OCI-LY7 (cell line): ENCODE data around the gene KRT40. TPM values are rescaled to one million over a fixed set of nuclear protein-coding genes. Genes with fewer than 3 reads are reported as not detected.

Source experiments
- BruUV-seq: library from RNA; stranded (reverse); fragments of 400-500 nt; replicated peaks from 2 replicates; lab custom pipeline; 2021; lab: Mats Ljungman, UMichigan
- CTCF ChIA-PET: fragments of 300-600 bp; sonication (Branson Sonifier 250); formaldehyde crosslinking; loops from one replicate; lab custom pipeline; 2022; ENCODE audit warnings: antibody characterized with exemption; ENCODE audit not compliant: unreplicated experiment; lab: Charles Lee
- POLR2A ChIA-PET: fragments of 300-600 bp; sonication (Branson Sonifier 250); formaldehyde crosslinking; loops from one replicate; lab custom pipeline; 2022; ENCODE audit warnings: antibody characterized with exemption; lab: Charles Lee
- DNase-seq: peaks from one replicate; pipeline ENCODE4 v3.0.0-alpha.2; 2015; ENCODE audit warnings: low spot score
- H2AFZ ChIP-seq: fragments of 200-600 bp; sonication (generic), shearing (Covaris generic); 2 replicates; pipeline ENCODE4 v1.6.1; 2014; ENCODE audit warnings: mild to moderate bottlenecking, antibody characterized with exemption, low read length, moderate library complexity
- H3K27ac ChIP-seq: fragments of 200-600 bp; sonication (generic); 2 replicates; pipeline ENCODE4 v1.5.1; 2014; ENCODE audit warnings: mixed run types, low read depth, mild to moderate bottlenecking, moderate library complexity, low read length, inconsistent platforms; ENCODE audit not compliant: poor library complexity, severe bottlenecking
- H3K36me3 ChIP-seq: fragments of 200-600 bp; sonication (generic); 2 replicates; pipeline ENCODE4 v1.6.1; 2014; ENCODE audit warnings: mild to moderate bottlenecking, antibody characterized with exemption, low read length, moderate library complexity, mixed read lengths; ENCODE audit not compliant: insufficient read depth
- H3K4me1 ChIP-seq: fragments of 200-600 bp; sonication (generic); 2 replicates; pipeline ENCODE4 v1.5.1; 2014; ENCODE audit warnings: mild to moderate bottlenecking, low read length; ENCODE audit not compliant: insufficient read depth, poor library complexity, severe bottlenecking
- H3K4me2 ChIP-seq: fragments of 200-600 bp; sonication (generic); 2 replicates; pipeline ENCODE4 v1.6.1; 2014; ENCODE audit warnings: mild to moderate bottlenecking, low read length
- H3K4me3 ChIP-seq: fragments of 200-600 bp; sonication (generic); 2 replicates; pipeline ENCODE4 v1.5.1; 2014; ENCODE audit warnings: mild to moderate bottlenecking, low read depth, low read length; ENCODE audit not compliant: poor library complexity, severe bottlenecking
- H3K79me2 ChIP-seq: fragments of 200-600 bp; sonication (generic); 2 replicates; pipeline ENCODE4 v1.6.1; 2016; ENCODE audit warnings: low read depth, mild to moderate bottlenecking, low read length, moderate library complexity, mixed read lengths; ENCODE audit not compliant: insufficient read depth
- H3K9me2 ChIP-seq: fragments of 200-600 bp; sonication (generic); 2 replicates; pipeline ENCODE4 v1.6.1; 2016; ENCODE audit warnings: mild to moderate bottlenecking, low read length, mixed read lengths; ENCODE audit not compliant: insufficient read depth
- H3K9me3 ChIP-seq: fragments of 200-600 bp; sonication (generic); 2 replicates; pipeline ENCODE4 v1.6.1; 2014; ENCODE audit warnings: mild to moderate bottlenecking, mixed run types, low read length, mixed read lengths
- H4K20me1 ChIP-seq: fragments of 200-600 bp; sonication (generic); 2 replicates; pipeline ENCODE4 v1.6.1; 2014; ENCODE audit warnings: mild to moderate bottlenecking, antibody characterized with exemption, low read length, moderate library complexity, mixed read lengths; ENCODE audit not compliant: insufficient read depth
- CTCF ChIP-seq: fragments of 200-600 bp; sonication (generic); conservative IDR thresholded peaks from 2 replicates; pipeline ENCODE4 v1.5.1; 2014; ENCODE audit warnings: mild to moderate bottlenecking, antibody characterized with exemption, low read length, moderate library complexity, mixed read lengths
- EZH2phosphoT487 ChIP-seq: fragments of 200-600 bp; sonication (generic); IDR thresholded peaks from 2 replicates; pipeline ENCODE4 v1.6.1; 2018; ENCODE audit warnings: low read depth, borderline replicate concordance, mild to moderate bottlenecking, mixed run types, antibody characterized with exemption, low read length, moderate library complexity, mixed read lengths
- intact Hi-C: fragments of 100-400 bp; cut with micrococcal nuclease; formaldehyde crosslinking; loops from one replicate; pipeline ENCODE4 v1.10.0; 2022; ENCODE audit not compliant: unreplicated experiment
- total RNA-seq, 2 experiments: library from RNA; depleted of rRNA in 1 of 2; stranded (reverse); fragments of >200 nt in 1 of 2; shearing (Covaris generic) in 1 of 2; gene quantifications; 2 replicates each; pipeline ENCODE4 v1.2.3, GENCODE V29; 2014 to 2022

The KRT40 gene
- total RNA-seq, 2 experiments from 2014 or later: not detected

DNA sequence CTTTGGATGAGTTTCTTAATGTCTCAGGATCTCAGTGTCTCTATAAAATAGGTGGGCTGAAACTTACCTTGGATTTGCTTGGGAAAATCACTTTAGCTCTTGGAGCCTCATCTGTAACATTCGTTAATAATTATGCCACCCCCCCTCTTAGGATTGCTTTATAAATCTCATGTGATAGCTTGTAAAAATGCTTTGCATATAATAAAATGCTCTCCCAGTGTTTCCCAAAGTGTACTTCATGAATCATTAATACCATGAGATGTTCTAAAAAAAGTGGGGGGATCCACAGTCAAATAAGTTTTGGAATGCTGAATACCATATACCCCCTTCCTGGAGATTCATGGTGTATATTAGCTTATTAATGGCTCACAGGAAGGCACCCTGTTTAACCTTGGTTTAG, 22.5 kb downstream of the KRT40 start:
- no peak overlapping the region for H3K4me2 ChIP-seq
- TF ChIP-seq CTCF (no peak), EZH2phosphoT487 (no peak)
- H4K20me1 ChIP-seq: no peaks in the 10 kb centered on the region
- no peak overlapping the region for H2AFZ ChIP-seq
- no peaks in the 10 kb centered on the region for H3K36me3 ChIP-seq
- no peaks in the 10 kb centered on the region for H3K4me1 ChIP-seq
- no peak overlapping the region for H3K4me3 ChIP-seq
- ChIA-PET POLR2A (no interaction called here), CTCF (no interaction called here)
- H3K9me3 ChIP-seq: no peaks in the 10 kb centered on the region
- no peak overlapping the region for H3K27ac ChIP-seq
- BruUV-seq: no TSS peak
- intact Hi-C loops: no loop called here
- H3K9me2 ChIP-seq: no peaks in the 10 kb centered on the region
- no peak for DNase-seq
- no peaks in the 10 kb centered on the region for H3K79me2 ChIP-seq

DNA sequence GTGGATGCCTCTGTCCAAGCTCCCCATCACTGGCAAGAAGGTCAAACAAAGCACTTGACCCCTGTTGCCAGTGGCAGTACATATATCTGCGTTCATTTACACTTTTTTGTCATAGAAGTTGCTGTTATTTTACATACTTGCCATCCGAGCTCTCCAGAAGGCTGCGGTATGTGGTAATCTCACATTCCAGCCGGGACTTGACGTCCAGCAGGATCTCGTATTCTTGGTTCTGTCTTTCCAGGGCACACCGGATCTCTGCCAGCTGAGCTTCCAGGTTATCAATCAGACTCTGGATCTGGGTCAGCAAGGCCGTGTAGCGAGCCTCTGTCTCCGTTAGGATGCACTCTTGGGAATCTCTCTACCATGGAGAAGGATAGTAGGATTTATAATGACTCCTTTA, 24.0 kb downstream of the KRT40 start:
- H3K4me2 ChIP-seq: no peak overlapping the region
- H3K9me3 ChIP-seq: no peaks in the 10 kb centered on the region
- TF ChIP-seq CTCF: no peak
- no peak for TF ChIP-seq EZH2phosphoT487
- H3K36me3 ChIP-seq: no peaks in the 10 kb centered on the region
- DNase-seq: no peak
- no peak overlapping the region for H3K27ac ChIP-seq
- intact Hi-C loops: no loop called here
- CTCF ChIA-PET: no interaction called here
- POLR2A ChIA-PET: no interaction called here
- no peaks in the 10 kb centered on the region for H4K20me1 ChIP-seq
- H3K4me3 ChIP-seq: no peak overlapping the region
- H3K9me2 ChIP-seq: no peaks in the 10 kb centered on the region
- H2AFZ ChIP-seq: no peak overlapping the region
- H3K4me1 ChIP-seq: no peaks in the 10 kb centered on the region
- BruUV-seq: no TSS peak
- H3K79me2 ChIP-seq: no peaks in the 10 kb centered on the region

DNA sequence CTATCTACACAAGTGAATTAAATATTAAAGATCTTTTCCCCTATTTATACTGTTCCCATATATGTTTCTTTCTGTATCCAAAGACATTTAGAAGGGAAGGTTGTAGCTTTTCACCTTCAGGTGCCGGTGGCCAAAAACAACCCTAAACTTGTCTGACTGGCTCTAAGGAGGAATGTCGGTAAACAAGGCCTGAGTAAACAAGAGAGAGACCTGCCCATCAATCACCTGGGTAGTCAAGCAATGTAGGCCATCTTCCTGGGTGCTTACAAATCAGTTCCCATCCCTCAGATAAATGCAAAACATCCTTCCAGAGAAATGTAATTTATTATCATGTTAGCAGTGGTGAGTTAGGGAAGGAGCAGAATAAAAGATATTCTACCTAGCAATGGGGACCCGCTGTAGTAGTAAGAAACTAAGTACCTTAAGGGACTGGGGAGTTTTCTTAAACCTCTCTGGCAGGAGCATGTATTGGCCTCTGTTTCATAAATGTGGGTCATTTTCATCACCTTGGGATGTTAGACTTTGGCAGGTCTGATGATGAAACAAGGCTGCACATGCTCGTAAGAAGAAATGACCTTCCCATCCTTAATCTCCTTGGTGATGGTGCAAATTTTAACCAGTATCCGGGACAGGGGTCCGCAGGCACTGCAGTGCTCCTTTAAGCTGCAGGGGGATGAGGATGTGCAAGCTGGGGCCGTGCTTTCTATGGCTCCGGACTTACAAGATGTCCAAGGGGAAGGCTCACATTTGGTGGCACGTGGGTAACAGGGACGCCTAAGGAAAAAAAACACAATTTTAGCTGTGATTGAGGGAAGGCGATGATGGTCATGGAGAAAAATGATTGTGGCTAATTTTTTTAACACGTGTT, 25.8 kb downstream of the KRT40 start:
- intact Hi-C loops: no loop called here
- Histone ChIP-seq H2AFZ (no peak overlapping the region), H3K4me3 (no peak overlapping the region), H3K9me2 (no peaks in the 10 kb centered on the region), H3K4me2 (no peak overlapping the region), H3K9me3 (no peaks in the 10 kb centered on the region), H3K79me2 (no peaks in the 10 kb centered on the region), H3K36me3 (no peaks in the 10 kb centered on the region), H4K20me1 (no peaks in the 10 kb centered on the region), H3K4me1 (no peaks in the 10 kb centered on the region), H3K27ac (no peak overlapping the region)
- ChIA-PET CTCF (no interaction called here), POLR2A (no interaction called here)
- DNase-seq: no peak
- BruUV-seq: no TSS peak
- TF ChIP-seq EZH2phosphoT487 (no peak), CTCF (no peak)
